ENCODE results near the gene RBM14. TPM values are rescaled to one million over a fixed set of nuclear protein-coding genes. Genes with fewer than 3 reads are reported as not detected.

The RBM14 gene
- total RNA-seq, 1 donor from 2014 or later = 124 TPM

DNA sequence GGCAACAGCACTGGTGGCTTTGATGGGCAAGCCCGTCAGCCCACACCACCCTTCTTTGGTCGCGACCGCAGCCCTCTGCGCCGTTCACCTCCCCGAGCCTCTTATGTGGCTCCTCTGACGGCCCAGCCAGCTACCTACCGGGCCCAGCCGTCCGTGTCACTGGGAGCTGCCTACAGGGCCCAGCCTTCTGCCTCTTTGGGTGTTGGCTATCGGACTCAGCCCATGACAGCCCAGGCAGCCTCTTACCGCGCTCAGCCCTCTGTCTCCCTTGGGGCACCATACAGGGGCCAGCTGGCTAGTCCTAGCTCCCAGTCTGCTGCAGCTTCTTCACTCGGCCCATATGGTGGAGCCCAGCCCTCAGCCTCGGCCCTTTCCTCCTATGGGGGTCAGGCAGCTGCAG, 8.0 kb downstream of the RBM14 start:
- Mint-ChIP-seq H3K27ac (no peak overlapping the region), H3K4me1 (ENCODE audit: low read depth) (peaks cover 15% of the 10 kb centered on the region), H3K36me3 (ENCODE audit: insufficient read depth) (peaks cover 22% of the 10 kb centered on the region), H3K4me3 (ENCODE audit: low read depth) (no peak overlapping the region), H3K9me3 (ENCODE audit: low read depth) (no peaks in the 10 kb centered on the region), H3K27me3 (no peaks in the 10 kb centered on the region)
- TF ChIP-seq, protein P1, sequence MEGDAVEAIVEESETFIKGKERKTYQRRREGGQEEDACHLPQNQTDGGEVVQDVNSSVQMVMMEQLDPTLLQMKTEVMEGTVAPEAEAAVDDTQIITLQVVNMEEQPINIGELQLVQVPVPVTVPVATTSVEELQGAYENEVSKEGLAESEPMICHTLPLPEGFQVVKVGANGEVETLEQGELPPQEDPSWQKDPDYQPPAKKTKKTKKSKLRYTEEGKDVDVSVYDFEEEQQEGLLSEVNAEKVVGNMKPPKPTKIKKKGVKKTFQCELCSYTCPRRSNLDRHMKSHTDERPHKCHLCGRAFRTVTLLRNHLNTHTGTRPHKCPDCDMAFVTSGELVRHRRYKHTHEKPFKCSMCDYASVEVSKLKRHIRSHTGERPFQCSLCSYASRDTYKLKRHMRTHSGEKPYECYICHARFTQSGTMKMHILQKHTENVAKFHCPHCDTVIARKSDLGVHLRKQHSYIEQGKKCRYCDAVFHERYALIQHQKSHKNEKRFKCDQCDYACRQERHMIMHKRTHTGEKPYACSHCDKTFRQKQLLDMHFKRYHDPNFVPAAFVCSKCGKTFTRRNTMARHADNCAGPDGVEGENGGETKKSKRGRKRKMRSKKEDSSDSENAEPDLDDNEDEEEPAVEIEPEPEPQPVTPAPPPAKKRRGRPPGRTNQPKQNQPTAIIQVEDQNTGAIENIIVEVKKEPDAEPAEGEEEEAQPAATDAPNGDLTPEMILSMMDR (IDR thresholded peaks at IDR 0.05; ENCODE audit: unreplicated experiment) = no peak
- DNase-seq (ENCODE audit: low spot score, unreplicated experiment) = no peak

DNA sequence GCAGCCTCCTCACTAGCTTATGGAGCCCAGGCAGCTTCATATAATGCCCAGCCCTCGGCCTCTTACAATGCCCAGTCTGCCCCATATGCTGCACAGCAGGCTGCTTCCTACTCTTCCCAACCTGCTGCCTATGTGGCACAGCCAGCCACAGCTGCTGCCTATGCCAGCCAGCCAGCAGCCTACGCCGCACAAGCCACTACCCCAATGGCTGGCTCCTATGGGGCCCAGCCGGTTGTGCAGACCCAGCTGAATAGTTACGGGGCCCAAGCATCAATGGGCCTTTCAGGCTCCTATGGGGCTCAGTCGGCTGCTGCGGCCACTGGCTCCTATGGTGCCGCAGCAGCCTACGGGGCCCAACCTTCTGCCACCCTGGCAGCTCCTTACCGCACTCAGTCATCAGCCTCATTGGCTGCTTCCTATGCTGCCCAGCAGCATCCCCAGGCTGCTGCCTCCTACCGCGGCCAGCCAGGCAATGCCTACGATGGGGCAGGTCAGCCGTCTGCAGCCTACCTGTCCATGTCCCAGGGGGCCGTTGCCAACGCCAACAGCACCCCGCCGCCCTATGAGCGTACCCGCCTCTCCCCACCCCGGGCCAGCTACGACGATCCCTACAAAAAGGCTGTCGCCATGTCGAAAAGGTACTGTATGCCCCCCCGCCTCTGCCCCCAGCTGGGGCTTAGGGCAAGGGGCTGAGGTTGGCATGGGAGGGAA, 8.8 kb downstream of the RBM14 start:
- no peak overlapping the region for H3K4me3 Mint-ChIP-seq (ENCODE audit: low read depth)
- no peaks in the 10 kb centered on the region for H3K9me3 Mint-ChIP-seq (ENCODE audit: low read depth)
- no peak for DNase-seq (ENCODE audit: low spot score, unreplicated experiment)
- peaks cover 24% of the 10 kb centered on the region for H3K36me3 Mint-ChIP-seq (ENCODE audit: insufficient read depth)
- H3K4me1 Mint-ChIP-seq (ENCODE audit: low read depth) = peaks cover 11% of the 10 kb centered on the region
- H3K27me3 Mint-ChIP-seq = no peaks in the 10 kb centered on the region
- H3K27ac Mint-ChIP-seq = no peak overlapping the region
- TF ChIP-seq, protein P1 (IDR thresholded peaks at IDR 0.05; ENCODE audit: unreplicated experiment) = no peak

DNA sequence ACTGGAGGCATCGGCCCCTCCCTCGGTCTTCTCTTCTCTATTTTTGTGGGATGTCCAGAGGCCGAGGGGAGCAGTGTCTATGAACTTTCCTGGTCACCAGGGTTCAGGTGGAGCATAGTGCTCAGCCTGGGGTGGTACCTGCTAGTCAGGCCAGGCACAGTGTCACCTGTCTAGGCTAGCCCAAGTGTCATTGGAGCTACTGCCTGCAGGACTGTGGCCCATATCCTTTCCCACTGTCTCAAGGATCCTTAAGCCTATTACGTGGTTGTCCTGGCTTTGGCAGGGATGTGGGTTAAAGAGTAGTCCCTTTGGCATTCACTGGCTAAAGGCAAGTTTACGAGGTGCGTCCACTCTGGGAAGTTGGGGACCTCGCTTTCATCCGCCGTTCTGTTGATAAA, 9.3 kb downstream of the RBM14 start:
- H3K27ac Mint-ChIP-seq = no peak overlapping the region
- DNase-seq (ENCODE audit: low spot score, unreplicated experiment) = no peak
- no peaks in the 10 kb centered on the region for H3K27me3 Mint-ChIP-seq
- H3K9me3 Mint-ChIP-seq (ENCODE audit: low read depth) = no peaks in the 10 kb centered on the region
- TF ChIP-seq, protein P1 (IDR thresholded peaks at IDR 0.05; ENCODE audit: unreplicated experiment) = no peak
- no peak overlapping the region for H3K4me3 Mint-ChIP-seq (ENCODE audit: low read depth)
- H3K36me3 Mint-ChIP-seq (ENCODE audit: insufficient read depth) = peaks cover 24% of the 10 kb centered on the region
- H3K4me1 Mint-ChIP-seq (ENCODE audit: low read depth) = peaks cover 11% of the 10 kb centered on the region

DNA sequence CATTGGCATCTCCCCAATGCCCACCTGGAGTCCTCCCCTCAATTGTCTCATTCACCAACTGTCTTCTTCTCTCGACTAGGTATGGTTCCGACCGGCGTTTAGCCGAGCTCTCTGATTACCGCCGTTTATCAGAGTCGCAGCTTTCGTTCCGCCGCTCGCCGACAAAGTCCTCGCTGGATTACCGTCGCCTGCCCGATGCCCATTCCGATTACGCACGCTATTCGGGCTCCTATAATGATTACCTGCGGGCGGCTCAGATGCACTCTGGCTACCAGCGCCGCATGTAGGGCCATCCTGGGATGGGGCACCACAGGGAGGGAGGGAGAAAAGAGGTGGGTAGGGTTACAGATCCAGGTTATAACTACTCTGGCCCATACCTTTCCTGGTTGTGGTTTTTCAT, 10.0 kb downstream of the RBM14 start:
- TF ChIP-seq, protein P1 (IDR thresholded peaks at IDR 0.05; ENCODE audit: unreplicated experiment) = no peak
- H3K36me3 Mint-ChIP-seq (ENCODE audit: insufficient read depth) = peaks cover 24% of the 10 kb centered on the region
- no peak overlapping the region for H3K4me3 Mint-ChIP-seq (ENCODE audit: low read depth)
- no peaks in the 10 kb centered on the region for H3K9me3 Mint-ChIP-seq (ENCODE audit: low read depth)
- H3K4me1 Mint-ChIP-seq (ENCODE audit: low read depth) = peaks cover 9% of the 10 kb centered on the region
- H3K27me3 Mint-ChIP-seq = no peaks in the 10 kb centered on the region
- DNase-seq (ENCODE audit: low spot score, unreplicated experiment) = no peak
- H3K27ac Mint-ChIP-seq = no peak overlapping the region

DNA sequence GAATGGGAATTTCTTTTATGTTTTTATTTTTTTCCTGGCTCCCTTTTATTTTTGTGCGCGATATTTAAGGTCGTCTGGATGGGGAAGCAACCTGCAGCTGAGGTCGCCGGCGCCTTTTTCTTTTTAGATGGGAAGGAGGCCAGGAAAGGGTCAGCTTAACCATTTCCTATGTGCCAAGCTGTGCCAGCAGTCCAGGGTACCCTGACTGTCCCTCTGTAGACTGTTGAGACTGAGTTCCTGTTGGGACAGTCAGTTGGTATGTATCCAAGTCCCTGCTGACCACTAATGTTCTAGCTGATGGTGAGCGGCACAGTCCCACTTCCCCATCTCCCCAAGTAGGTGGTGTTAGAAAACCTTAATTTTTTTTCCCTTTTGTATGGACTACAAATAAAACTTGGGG, 10.5 kb downstream of the RBM14 start:
- Mint-ChIP-seq H3K4me1 (ENCODE audit: low read depth) (peaks cover 6% of the 10 kb centered on the region), H3K27ac (no peak overlapping the region), H3K36me3 (ENCODE audit: insufficient read depth) (peaks cover 24% of the 10 kb centered on the region), H3K4me3 (ENCODE audit: low read depth) (no peak overlapping the region), H3K9me3 (ENCODE audit: low read depth) (no peaks in the 10 kb centered on the region), H3K27me3 (no peaks in the 10 kb centered on the region)
- no peak for DNase-seq (ENCODE audit: low spot score, unreplicated experiment)
- TF ChIP-seq, protein P1 (IDR thresholded peaks at IDR 0.05; ENCODE audit: unreplicated experiment) = no peak

All from progenitor cell of endocrine pancreas (in vitro differentiated cells).